Embryonic facial prominence (tissue), 1 donor: ENCODE results near the gene WNT3.

Experiments
- DNase-seq: peaks from one replicate; pipeline ENCODE4 v3.0.0-alpha.2; 2016; ENCODE audit errors: extremely low spot score

WNT3 gene

DNA sequence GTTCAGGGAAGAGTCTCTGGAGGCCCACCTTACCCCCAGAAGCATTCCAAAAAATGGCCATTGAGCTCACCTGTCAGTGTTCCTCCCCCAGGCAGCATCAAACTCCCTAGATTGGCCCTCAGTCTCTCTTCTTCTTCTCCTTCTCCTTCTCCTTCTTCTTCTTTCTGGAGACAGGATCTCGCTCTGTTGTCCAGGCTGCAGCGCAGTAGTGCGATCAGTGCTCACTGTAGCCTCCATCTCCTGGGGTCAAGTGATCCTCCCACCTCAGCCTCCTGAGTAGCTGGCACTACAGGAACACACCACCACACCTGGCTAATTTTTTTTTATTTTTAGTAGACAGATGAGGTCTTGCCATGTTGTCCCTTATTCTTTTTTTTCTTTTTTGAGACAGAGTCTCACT is 16.4 kb upstream of the WNT3 start:
- no peak for DNase-seq

GRCh38 chr17:46833840-46834208 is 15.3 kb upstream of the WNT3 start:
- no peak for DNase-seq

GRCh38 chr17:46832945-46833839 is 14.7 kb upstream of the WNT3 start:
- no peak for DNase-seq

DNA sequence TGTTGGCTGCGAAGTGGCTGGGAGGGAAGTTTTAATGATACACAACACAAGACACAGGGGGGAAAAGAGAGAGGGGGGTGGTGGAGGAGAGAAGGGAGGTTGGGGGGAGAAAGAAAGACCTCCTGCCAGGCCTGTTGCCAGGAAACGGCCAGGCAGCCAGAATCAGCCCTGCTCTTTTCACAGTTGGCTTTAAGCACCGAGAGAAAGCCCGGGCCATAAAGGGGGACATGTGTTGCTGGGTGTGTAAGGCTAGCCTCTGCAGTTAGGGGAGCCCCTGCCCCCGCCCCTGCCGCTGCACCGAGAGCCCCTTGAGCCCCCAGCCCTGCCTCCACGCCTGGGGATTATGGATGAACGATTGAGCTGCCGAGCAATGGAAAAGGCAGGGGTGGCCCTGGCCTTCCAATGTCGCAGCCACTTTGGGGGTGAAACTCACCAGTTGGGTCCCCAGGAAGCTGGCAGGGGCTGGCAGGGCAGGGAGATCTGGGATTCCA is 13.9 kb upstream of the WNT3 start:
- DNase-seq, result no peak

DNA sequence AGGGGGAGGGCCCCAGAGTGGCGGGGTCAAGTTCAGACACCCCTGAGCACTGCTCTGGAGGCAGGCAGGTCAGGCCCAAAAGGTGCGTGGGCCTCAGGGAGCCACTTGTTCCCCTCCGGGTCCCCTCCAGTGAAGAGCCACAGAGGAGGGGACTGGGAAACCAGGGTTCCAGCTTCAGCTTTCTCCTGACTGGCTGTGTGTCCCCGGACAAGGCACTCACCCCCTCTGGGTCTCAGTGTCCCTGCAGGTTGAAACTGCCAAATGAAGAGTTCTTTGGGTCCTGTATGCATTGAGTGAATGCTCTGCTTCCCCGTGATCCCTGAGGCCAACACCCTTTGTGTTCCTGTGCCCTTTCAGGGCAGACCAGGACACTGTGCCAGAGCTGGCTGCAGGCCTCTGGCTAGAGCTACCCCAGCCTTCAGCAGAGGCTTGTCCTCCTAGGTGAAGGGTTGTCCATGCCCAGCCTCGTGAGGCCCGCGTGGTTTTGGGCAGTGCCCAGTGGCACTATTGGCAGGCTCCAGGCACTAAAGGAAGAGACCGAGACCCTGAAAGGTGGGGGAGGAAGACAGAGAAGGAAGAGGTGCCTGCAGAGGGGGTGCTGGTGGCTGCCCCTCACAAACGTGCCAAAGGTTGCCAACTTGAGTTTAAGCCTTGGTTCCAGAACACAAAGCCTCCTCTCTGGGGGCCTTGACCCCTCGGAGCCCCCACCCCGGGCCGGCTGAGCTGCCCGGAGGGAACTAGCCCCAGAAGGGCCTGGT is 13.3 kb upstream of the WNT3 start:
- no peak for DNase-seq

- no peak for DNase-seq
These were observed 8.8 kb upstream of the WNT3 start for GRCh38 chr17:46827274-46827673.

DNA sequence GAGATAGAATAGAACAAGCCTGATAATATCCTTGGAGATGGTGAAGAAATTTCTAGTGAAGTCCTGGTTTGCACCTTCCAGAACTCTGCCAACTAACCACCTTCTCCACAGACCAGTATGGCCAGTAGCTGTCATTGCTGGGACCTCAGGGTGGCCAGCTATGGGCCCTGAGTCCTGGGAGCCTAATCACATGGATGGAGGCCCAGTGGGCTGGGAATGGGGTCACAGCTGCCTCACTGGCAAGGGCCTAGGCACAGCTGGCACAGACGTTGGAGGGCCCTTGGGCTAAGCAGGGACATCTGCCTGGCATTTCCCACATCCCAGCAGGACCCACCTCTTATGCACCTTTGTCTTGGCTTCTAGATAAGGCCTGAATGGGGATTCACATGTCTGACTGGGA is 7.6 kb upstream of the WNT3 start:
- no peak for DNase-seq

GRCh38 chr17:46823657-46824056 is 5.2 kb upstream of the WNT3 start:
- no peak for DNase-seq

DNA sequence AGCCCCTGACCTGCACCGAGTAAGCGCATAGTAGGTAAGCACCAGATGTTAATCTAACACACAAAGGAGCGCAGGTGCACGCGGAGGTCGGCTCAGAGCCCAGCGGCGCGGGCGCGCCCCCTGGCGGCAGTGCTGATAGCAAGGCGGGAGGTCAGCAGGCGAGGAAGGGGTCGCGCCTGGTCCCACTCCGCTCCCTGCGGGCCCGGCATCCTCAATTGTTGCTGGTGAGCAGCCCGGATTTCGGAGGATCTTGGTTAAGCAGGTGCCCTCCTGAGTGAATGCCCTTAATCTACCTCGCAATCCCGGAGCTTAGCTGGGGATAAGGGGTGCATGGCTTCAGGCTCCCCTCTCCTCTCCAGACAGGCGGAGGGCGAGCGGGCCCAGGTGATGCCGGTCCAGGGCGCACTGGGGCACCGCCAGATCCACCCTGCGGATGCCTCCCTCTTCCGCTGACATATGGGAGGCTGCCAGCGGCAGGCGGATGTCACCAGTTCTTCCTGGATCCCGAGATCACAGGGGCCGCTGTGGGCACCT is 4.0 kb upstream of the WNT3 start:
- DNase-seq, result no peak

DNA sequence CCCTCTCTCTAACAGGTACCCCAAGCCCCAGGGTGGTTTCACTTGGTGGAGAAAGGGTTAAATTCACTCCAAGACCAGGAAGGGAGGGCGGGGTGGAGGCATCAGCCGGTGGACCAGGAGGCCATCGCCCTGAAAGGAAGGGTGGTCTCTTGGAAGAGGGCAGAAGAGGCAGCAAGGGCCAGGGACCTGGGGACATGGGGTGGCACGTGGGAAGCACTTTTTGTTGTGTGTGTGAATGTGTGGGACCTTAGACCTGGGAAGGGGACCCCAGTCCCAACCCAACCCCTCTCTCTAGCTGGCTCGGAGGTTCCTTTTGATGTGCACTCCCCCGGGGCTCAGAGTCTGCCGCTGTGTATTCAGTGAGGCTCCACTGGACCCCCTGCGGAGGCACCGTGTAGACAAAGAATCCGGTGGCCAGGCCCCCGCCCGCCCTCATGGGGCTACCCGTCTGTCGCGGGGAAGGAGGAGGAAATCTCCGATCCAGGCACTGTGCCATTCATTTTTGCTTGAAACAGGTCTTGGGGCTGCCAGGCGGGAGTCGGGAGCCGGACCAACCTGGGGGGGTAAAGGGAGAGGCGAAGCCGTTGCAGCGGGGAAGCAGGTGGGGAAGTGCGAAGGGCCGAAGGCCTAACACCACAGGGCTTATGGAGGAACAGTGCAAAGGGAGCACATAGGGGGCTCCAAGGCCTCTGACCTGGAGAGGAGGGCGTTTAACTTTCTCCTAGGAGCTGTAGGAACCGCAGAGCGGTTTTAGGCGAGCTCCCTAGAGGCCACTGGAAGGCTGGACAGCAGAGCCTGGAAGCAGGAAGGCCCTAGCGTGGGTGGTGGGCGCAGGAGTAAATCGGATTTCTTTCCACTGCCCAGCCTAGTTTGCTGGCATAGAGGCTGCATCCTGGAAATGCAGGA is 3.2 kb upstream of the WNT3 start:
- DNase-seq, result no peak

- DNase-seq, result no peak
These were observed 2.3 kb upstream of the WNT3 start for GRCh38 chr17:46820592-46821450.

- no peak for DNase-seq
These were observed 1.4 kb upstream of the WNT3 start for GRCh38 chr17:46819906-46820351.

DNA sequence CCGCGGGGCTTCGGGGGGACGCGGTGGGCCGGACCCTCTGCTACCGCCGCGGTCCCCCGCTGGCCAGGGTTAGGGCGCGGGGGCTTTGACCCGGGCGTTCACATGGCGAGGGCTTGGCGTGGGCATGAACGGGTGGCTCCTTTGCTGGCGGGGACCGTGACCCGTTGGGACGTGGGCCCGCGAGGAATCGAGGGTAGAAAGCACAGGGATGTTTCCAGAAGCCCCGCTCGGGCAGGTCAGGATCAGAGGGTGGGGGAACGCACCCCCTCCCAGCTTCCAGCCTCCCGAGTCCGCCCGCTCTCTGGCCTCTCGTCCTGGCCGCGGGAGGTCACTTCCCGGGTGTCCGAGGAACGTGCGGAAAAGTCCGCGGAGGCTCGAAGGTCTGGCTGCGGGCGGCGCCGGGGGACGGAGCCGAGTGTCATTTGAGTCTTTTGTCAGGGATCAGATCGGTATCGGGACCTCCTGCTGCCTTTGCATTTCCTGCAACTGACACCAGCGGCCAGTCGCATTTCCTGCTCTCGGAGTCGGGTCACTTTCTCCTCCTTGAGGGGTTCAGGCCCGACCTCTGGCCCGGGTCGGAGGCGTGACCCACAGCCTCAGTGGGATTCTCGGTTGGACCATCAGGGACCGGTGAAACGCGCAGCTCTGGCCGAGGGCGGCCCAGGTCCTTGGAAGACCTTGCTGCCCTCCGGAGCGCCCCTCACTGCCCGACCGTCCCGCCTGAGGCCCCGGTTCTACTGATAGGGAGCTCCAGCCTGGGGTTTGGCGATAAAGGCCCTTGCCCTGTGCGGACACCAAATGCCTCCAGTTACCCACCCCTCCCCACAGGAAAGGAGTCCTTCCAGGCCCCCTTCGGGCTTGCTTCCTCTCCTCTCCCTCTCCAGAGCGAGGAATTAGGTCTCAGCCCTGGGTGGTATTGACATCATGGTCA is 702 bp upstream of the WNT3 start:
- DNase-seq, result no peak

GRCh38 chr17:46817901-46818209 is 637 bp downstream of the WNT3 start:
- no peak for DNase-seq

DNA sequence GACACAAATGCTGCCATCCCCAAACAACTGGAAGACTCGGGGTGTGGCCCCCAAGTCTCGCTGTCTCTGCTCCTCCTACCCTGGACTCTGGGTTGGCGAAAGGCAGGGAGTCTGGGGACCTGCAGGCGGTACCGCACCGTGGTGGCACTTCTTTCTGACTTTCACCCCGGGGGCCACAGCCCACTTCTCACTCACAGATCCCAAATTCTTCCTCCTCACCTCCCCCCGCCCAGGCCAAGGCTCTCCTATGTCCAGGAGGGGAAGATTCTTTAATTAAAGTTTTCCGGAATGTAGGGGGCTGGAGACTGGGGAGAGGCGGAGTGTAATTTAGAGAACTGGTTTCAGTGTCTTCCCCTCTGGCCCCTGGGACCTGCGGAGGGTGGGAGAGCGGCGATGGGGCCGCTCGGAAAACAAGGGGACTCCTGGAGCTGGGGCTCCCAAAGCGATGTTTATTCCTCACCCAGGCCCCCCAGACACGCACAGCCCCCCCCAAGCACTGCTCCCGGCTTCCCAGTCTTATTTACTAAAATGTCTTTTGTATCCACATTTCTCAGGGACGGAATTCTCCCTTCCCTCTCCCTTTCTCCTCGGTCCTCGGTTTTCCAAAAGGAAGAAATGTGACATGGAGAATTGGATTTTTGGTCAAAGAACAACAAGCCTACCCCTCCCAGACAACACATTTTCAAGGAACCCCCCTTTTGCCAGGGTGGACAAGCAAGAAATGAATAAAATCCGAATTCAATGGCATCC is 1.2 kb downstream of the WNT3 start:
- DNase-seq, result no peak

- no peak for DNase-seq
These were observed 2.8 kb downstream of the WNT3 start for GRCh38 chr17:46815474-46816353.

- DNase-seq, result no peak
These were observed 4.0 kb downstream of the WNT3 start for GRCh38 chr17:46814446-46814845.

DNA sequence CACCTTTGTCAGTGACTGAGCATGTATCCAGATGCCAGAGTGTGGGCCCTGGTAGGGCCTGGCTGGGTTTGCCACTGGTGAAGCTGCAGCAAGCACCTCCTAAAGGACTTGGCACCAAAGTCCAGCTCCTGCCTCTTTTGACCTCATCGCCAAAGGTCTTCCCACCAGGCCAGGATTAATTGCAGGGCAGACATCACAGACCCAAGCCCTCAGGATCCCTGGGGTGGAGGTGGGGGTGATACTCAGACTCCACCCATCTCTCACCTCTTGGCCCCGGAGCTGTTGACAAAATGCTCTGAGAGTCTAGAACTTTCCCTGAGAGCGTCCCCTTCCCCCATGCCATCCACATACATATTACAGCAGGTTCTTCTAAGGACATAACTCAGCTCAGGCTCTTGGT is 4.6 kb downstream of the WNT3 start:
- DNase-seq, result no peak
